Activated naive CD4-positive, alpha-beta T cell (primary cell): ENCODE data around the gene PIP4K2B.

ENCODE experiments used
- DNase-seq, 4 experiments: peaks; one replicate each; lab custom pipeline; 2025; lab: John Stamatoyannopoulos, UW

The PIP4K2B gene

GRCh38 chr17:38779965-38780752 is 19.2 kb downstream of the PIP4K2B start:
- no peak for DNase-seq

- no peak for DNase-seq
These were observed 21.6 kb downstream of the PIP4K2B start for GRCh38 chr17:38777641-38778250.

- DNase-seq = no peak
These were observed 26.1 kb downstream of the PIP4K2B start for GRCh38 chr17:38773258-38773657.

DNA sequence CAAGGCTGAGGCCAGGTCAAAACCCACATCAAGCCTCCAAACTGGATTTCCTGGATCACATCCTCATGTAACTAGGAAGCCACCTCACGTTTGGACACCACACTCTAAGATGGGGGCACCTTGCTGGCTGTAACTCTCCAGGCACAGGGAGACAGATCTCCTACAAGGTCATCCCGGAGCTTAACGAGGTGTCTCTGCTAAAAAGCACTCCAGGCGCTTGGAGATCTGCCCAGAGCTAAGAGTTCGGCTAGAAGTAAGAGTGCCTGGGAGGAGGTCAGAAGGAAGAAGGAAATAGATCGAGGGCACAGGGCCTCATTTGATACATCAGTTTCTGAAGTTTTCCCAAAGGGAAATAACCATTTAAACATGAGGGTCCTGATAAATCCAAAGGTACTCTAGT is 30.9 kb downstream of the PIP4K2B start:
- DNase-seq = no peak

DNA sequence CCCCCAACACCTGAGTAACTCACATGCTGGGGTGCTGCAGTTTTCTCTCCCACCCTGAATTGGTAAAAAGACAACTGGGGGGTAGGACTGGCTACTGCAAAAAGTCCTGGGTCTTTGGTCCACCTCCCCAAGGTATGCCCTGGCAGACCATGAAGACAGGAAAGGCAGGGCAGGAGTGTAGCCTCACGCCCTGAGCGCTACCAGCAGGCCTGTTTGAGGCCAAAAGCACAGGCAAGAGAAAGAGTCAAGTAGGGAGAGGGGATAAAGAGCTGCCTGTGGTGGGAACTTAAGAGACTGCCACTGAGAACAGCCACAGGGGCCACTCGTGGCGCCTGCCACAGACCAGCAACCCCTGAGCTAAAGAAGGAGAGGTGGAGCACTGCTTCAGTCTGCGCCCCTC is 33.0 kb downstream of the PIP4K2B start:
- DNase-seq = no peak

DNA sequence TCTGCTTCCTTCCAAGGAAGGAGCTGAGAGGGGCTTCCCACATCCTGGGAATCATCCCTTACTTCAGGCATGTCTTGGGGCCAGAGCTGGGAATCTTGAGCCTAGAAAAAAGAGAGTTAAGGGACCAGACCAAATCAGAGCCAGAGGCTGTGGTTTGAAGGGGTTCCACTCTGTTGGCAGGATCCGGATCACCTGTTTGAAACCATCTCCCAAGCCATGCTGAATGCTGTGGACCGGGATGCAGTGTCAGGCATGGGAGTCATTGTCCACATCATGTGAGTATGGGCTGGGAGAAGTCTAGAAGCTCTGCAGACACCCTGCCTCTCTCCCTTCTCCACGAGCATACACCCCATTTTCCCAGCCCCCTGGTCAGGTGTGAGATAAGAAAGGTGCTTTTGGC is 37.1 kb downstream of the PIP4K2B start:
- no peak for DNase-seq

GRCh38 chr17:38761612-38762011 is 37.7 kb downstream of the PIP4K2B start:
- no peak for DNase-seq

DNA sequence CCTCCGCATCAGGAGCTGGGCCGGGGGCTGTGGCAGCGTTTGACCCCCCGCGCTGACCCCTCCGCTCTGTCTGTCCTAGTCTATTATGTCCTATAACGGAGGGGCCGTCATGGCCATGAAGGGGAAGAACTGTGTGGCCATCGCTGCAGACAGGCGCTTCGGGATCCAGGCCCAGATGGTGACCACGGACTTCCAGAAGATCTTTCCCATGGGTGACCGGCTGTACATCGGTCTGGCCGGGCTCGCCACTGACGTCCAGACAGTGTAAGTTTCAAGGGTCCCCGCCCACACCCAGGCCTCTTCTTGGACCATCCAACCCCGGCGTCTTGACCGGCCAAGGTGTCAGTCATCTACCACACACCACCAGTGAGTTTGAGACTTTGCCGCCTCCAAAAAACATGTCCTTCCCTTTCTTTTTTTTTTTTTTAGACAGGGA is 46.3 kb downstream of the PIP4K2B start:
- no peak for DNase-seq

DNA sequence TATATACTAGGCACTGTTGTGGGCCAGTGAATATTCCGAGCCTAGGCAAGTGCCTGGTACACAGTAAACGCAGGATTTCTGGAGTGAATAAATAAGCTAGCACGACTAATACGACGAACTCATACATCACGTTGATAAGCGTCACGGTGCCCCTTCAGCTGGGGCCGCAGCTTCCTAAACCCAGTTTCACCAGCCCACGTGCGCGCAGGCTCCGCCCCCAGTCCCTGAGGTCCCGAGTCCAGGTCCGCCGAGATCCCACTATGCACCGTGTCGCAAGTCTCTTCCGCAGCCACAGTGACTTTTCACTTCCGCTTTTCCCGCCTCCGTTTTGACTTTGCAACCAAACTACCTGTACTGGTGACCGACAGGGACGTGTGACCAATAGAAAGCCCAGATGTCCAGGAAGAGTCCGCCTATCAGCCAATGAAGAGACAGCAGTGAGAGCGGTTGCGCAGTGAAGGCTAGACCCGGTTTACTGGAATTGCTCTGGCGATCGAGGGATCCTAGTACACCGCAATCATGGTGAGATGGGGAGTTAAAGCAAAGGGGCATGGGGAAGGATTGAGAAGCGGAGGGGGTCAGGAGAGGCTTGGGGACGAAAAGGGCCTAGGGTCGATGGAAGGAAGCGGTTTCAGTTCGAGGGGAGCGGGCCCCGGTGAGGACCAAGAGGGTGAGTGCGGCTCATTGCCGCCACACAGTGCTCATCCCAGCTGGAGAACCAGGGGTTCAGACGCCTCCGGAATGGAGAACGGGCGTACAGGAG is 46.9 kb downstream of the PIP4K2B start, which contains the start of gene PSMB3:
PSMB3 (plus strand) TSS at position 434 of the 763 bp plus-strand sequence; CDS start at position 520, 86 bp downstream.
- DNase-seq = peak; percentile 79 to 88 (median 84)

- DNase-seq = peak; percentile 82 to 92 (median 88)
These were observed 47.5 kb downstream of the PIP4K2B start for GRCh38 chr17:38751808-38752307.

DNA sequence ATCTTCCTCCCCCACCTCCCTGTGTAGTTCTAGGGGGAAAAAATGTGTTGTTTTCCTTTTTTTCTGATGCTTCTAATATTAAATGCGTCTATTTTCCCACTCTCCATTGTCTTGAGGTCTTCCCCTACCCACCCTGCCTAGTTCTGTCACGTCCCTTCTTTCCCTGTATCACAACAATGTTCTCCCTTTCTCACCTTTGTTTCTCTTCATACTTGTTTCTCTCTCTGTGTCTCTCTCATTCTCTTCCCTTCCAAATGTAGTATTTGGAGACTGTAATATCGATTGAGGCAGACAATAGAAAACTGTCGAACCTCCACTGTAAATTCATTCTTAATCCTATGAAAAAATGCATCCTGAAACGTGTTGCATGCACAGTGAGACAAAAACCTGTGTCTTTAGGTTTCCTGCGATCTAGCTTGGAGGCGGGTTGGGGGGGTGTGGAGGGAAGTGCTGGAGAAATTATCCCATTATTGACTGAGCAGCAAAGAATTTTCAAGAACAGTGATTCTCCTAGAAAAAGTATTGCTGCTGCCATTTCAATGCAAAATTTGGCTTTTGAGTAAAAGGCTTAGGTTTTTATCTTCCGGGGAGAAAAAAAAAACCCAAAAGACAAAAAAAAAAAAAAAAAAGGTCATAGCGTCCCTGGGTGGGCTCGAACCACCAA is 48.1 kb downstream of the PIP4K2B start:
- DNase-seq = no peak

DNA sequence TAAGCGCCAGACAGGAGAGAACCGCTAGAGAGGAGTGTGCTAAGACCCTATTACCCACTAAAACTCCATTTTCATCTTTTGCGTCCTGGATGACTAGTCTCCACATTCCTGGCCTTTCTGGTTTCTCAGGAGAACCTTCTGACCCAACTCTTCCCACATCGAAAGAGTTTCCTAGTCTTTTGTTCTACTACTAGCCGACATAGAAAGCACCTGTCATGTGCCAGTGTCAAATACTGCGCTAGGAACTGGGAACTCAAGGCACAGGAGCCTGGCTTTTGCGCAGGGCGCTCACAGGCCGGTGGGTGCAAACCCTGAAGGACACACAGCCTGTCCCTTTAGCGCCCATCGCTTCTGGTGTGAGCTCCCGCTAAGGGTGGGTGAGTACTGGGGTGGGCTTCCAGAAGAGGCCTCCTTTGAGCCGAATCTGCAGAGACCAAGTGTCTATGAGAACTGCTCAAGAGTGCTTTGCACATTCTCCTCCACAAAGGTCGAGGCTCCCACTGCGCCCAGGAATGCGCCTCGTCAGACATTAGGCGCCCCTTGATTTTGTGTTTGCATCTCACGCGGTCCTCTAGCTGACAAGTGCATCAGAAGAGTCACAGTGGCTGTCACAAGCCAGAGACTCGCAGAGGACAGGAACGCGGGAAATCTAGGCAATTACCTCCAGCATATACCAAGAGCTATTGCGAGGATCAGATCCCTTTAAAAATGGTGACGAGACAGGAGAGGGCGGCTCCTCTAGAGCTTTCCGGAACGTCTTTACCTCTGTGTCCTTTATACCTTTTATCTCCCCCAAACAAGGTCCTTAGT is 48.8 kb downstream of the PIP4K2B start:
- DNase-seq = no peak

DNA sequence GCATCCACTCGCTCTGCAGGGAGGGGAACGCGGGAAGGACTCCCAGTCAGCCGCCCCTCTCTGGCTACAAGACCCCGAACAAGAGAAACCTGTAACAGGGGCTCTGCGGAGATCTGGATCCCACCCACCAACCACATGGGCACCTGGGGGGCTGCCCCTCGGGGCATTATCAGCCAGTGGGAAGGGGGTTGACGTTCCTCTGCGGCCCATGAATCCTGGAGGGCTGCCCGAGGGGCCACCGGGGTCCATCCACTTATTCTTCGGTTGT is 49.4 kb downstream of the PIP4K2B start:
- no peak for DNase-seq

DNA sequence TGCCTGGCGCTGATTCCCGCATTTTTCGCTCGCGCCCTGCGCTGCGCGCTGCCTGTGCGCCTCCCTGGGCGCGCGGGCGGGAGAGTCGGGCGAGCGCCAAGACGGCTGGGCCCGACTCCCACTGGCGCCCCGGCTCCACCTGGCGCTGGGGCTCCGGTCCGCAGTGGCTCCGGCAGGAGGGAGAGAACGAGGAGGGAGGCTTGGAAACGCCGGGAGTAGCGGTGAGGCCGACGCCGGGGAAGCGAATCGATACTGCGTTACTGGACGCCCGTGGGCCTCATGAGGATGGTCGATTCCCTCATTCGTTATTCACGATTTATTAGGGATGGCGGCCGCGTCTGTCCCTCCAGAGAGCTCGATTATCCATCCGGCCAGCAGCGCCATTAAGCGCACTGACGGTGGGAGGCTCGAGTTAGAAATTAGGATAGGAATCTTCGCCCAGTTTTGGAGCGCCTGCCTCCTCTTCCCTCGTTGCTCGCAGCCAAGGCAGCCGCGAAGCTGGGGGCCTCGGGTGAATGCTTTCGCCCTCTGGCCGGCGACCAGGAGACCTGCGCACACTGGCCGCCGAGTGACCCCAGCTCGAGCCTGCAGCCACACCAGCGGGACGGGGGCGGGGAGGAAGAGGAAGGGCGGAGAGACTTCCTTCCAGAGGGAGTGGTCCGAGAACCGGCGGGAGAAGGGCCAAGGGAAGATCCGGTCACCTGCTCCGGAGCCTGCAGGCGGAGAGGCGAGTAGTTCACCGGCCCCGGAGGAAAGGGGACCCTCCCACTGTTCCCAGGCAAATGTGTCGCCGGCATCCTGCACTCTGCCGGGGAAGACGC is 49.9 kb downstream of the PIP4K2B start:
- DNase-seq = no peak

DNA sequence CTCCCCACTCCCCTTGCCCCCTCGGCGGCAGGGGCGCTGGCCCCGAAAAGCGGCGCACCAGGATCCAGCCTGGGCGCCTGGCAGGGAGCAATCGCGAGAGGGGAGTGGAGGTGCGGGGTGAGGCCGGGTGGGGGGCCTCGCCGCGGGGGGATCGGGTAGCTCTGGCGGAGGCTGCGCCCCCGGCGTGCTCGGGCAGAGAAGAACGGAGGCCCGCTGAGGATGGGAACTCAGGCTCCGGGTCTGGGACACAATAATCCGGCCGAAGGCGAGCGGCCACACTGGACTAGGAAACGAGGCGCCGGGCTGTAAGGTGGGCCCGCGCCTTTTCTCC is 50.5 kb downstream of the PIP4K2B start:
- DNase-seq = no peak

DNA sequence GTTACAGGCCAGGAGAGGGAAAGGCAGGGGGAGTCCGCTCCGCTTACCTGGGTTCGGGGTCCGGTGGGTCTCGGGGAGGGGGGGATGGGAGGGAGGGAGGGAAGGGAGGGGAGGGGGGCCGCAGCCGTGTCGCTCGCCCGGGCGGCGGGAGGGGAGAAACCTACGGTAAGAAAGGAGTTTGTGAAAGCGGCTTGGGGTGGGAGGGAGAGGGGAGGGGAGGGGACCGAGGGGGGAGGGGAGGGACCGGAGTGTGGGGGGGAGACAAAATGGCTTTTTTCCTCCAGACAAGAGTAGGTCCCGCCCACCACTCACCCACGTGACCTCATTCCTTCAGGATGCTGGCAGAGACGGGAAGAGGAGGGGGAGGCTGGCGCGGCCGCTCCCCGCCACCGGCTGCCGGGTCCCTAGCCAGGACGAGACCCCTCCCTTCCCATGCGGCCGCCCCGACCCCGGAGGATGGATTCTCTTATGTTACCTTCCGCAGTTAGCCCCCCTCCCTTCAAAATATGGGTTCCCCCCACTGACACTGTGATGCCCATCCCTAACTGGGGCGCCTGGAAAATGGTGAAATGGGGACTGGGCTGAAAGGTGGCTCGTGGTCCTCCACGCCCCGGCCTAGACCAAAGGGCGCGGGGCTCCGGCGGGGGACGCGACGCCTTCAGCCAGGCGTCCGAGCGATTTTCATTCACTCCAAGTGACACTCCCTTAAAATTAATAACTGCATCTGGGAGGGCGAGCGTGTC is 51.0 kb downstream of the PIP4K2B start, which contains the start of gene PCGF2:
PCGF2 (minus strand) TSS at position 188 of the 743 bp plus-strand sequence. CDS start 7,934 bp downstream, outside the sequence.
- no peak for DNase-seq

DNA sequence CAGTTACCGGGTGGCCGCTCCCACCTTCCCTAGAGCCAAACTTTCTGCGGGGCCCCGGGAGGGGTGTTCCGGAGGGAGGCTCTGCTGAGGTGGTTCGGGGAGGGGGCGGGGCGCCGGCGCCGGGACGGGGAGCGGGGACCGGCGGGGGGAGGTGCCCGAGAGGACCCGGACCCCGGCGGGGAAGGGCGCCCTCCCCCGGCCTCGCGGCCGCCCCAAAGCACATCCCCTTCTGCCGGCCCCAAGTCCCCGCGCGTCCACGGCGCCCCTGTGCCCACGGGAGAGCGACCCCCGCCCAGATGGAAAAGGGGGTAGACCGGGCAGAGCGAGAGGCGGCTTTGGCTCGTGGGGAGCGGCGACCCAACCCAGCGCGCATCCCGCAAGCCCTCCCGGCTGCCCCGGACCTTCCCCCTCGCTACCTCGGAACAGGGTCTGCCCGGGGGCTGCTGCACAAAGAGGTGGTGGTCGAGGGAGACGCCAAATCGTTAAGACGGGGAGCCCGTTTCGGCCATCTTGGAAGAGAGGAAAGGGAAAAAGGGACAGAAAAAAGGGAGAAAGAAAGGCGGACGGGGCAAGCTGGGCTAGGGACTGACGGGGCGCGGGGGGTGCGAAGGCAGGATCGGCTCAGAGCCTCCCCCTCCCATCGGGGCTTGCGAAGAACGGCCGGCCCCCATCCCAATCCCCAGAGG is 51.8 kb downstream of the PIP4K2B start:
- DNase-seq = no peak

DNA sequence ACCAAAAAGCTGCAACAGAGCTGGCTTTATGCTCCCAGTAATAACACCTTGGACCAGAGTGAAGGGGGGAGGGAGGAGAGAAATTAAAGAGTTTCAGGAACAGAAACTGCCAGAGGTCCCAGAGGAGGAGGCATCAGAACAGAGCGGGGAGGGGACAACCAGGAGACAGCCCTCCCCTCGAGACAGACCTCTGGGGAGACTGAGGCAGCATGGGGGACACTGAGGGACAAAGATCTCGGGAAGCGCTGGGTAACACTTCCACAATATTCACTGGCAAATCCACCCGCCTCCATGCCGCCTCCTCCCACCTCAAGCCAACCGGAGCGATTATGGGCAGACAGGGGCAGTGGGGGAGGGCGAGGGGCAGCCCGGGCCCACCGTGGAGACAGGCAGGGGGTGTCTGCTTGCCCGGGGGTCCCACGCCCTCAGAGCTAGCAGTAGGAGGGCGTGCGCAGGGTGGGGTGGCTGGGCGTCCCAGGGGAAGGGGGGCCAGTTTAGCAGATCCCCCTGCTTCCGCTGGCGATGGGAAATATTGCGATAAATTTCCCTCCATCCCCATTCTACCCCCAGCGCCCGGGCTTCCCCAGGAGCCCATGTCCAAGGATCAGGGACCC is 52.4 kb downstream of the PIP4K2B start:
- DNase-seq = no peak
